ENCODE measurements around the gene FANCE.

DNA sequence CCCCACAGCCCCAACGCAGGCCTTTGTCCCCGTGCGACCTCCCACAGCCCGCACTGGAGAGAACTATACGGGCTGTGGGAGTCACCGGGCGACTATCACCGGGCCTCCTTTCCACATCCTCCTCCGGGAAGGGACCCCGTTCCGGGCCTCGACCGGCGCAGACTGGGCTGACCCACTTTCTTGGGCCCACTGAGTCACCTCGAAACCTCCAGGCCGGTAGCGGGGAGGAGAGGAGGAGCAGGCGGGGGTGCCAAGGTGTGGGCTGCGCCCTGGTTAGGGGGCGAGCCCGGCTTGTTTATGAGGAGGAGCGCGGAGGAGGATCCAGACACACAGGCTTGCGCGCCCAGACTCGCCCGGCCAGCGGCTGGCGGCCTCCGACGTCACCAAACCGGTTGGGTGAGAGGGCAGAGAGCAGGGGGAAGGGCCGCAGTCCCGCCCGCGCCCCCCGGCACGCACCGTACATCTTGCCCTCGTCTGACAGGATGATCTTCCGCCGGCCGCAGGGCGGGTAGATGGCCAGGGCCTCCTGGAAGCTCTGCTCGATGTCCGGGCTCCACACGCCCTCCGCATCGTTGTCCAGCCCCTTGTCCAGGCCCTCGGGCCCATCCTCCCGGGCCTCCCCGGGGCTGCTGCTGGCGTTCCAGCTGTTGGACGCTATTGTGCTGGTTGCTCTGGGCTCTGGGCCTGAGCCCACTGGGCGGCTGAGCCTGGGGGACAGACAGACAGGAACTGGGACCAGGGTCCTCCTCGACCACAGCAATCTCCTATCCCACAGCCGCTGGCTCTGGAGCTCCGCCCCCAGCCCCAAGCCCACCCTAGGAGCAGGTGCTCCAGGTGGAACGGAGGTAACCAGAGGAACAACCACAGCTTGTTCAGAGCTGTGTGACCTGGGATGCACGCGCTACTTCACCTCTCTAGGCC is 34.1 kb downstream of the FANCE start:
- TF ChIP-seq PHF8 (IDR thresholded peaks at IDR 0.05; ENCODE audit: borderline replicate concordance, low read depth) = no peak
- TF ChIP-seq, protein P1, sequence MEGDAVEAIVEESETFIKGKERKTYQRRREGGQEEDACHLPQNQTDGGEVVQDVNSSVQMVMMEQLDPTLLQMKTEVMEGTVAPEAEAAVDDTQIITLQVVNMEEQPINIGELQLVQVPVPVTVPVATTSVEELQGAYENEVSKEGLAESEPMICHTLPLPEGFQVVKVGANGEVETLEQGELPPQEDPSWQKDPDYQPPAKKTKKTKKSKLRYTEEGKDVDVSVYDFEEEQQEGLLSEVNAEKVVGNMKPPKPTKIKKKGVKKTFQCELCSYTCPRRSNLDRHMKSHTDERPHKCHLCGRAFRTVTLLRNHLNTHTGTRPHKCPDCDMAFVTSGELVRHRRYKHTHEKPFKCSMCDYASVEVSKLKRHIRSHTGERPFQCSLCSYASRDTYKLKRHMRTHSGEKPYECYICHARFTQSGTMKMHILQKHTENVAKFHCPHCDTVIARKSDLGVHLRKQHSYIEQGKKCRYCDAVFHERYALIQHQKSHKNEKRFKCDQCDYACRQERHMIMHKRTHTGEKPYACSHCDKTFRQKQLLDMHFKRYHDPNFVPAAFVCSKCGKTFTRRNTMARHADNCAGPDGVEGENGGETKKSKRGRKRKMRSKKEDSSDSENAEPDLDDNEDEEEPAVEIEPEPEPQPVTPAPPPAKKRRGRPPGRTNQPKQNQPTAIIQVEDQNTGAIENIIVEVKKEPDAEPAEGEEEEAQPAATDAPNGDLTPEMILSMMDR (IDR thresholded peaks at IDR 0.05) = no peak
- no peak for TF ChIP-seq CEBPB (IDR thresholded peaks at IDR 0.05)
- TF ChIP-seq, protein P2, sequence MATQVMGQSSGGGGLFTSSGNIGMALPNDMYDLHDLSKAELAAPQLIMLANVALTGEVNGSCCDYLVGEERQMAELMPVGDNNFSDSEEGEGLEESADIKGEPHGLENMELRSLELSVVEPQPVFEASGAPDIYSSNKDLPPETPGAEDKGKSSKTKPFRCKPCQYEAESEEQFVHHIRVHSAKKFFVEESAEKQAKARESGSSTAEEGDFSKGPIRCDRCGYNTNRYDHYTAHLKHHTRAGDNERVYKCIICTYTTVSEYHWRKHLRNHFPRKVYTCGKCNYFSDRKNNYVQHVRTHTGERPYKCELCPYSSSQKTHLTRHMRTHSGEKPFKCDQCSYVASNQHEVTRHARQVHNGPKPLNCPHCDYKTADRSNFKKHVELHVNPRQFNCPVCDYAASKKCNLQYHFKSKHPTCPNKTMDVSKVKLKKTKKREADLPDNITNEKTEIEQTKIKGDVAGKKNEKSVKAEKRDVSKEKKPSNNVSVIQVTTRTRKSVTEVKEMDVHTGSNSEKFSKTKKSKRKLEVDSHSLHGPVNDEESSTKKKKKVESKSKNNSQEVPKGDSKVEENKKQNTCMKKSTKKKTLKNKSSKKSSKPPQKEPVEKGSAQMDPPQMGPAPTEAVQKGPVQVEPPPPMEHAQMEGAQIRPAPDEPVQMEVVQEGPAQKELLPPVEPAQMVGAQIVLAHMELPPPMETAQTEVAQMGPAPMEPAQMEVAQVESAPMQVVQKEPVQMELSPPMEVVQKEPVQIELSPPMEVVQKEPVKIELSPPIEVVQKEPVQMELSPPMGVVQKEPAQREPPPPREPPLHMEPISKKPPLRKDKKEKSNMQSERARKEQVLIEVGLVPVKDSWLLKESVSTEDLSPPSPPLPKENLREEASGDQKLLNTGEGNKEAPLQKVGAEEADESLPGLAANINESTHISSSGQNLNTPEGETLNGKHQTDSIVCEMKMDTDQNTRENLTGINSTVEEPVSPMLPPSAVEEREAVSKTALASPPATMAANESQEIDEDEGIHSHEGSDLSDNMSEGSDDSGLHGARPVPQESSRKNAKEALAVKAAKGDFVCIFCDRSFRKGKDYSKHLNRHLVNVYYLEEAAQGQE (IDR thresholded peaks at IDR 0.05) = no peak
- TF ChIP-seq KDM1A (IDR thresholded peaks at IDR 0.05; ENCODE audit: low read depth) = no peak
- TF ChIP-seq POLR2A (IDR thresholded peaks at IDR 0.05; ENCODE audit: low read length) = no peak
- TF ChIP-seq HOXB5 (CRISPR knock-in tag; IDR thresholded peaks at IDR 0.05) = no peak
- no peak for TF ChIP-seq HEYL (CRISPR knock-in tag; IDR thresholded peaks at IDR 0.05)
- TF ChIP-seq, protein P3, sequence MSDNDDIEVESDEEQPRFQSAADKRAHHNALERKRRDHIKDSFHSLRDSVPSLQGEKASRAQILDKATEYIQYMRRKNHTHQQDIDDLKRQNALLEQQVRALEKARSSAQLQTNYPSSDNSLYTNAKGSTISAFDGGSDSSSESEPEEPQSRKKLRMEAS (IDR thresholded peaks at IDR 0.05) = no peak
- TF ChIP-seq JUN (IDR thresholded peaks at IDR 0.05) = no peak
- TF ChIP-seq, protein P4, sequence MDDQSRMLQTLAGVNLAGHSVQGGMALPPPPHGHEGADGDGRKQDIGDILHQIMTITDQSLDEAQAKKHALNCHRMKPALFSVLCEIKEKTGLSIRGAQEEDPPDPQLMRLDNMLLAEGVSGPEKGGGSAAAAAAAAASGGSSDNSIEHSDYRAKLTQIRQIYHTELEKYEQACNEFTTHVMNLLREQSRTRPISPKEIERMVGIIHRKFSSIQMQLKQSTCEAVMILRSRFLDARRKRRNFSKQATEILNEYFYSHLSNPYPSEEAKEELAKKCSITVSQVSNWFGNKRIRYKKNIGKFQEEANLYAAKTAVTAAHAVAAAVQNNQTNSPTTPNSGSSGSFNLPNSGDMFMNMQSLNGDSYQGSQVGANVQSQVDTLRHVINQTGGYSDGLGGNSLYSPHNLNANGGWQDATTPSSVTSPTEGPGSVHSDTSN (IDR thresholded peaks at IDR 0.05) = no peak

Measured in A549 (cell line).